ENCODE results near the gene HRH3.

The HRH3 gene

GRCh38 chr20:62237801-62238568, 17.9 kb upstream of the HRH3 start, which contains the start of gene OSBPL2:
TSS of gene OSBPL2 (plus strand) at chr20:62238521. CDS start at chr20:62256185, 17,664 bp downstream.
- no peaks in the 10 kb centered on the region for H3K27me3 ChIP-seq (replicated peaks; ENCODE audit: control insufficient read depth, insufficient read depth, low read length, poor library complexity, severe bottlenecking)
- DNase-seq: peak; percentile 100
- peaks cover 8% of the 10 kb centered on the region for H3K4me1 ChIP-seq (ENCODE audit: control insufficient read depth, insufficient read depth, low read length, poor library complexity, severe bottlenecking)
- H3K4me3 ChIP-seq (ENCODE audit: insufficient read depth, low read depth, low read length, poor library complexity, severe bottlenecking): peak within 1 kb of the TSS; percentile 53
- H3K36me3 ChIP-seq (ENCODE audit: control insufficient read depth, insufficient read depth, low read length): peaks cover 9% of the 10 kb centered on the region
- no peaks in the 10 kb centered on the region for H3K9me3 ChIP-seq (ENCODE audit: control insufficient read depth, low read length)
- peak within 1 kb of the TSS; percentile 65 for H3K27ac ChIP-seq (ENCODE audit: insufficient read depth, low read length, poor library complexity, severe bottlenecking)

DNA sequence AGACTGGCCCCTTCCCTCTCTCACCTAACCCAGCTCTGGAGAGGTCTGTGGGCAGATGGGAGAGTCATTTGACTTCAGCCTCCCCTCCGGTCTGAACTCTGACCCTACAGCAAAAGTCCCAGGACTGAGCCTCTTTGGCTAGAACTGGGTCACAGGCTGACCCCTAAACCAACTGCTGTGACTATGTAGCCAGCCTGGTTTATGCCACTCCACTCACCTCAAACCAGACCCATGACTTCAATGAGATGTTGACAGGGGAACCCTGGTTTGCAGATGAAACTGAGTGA, 17.4 kb upstream of the HRH3 start:
- Histone ChIP-seq H3K4me3 (ENCODE audit: insufficient read depth, low read depth, low read length, poor library complexity, severe bottlenecking) (no peak overlapping the region), H3K27me3 (replicated peaks; ENCODE audit: control insufficient read depth, insufficient read depth, low read length, poor library complexity, severe bottlenecking) (no peaks in the 10 kb centered on the region), H3K9me3 (ENCODE audit: control insufficient read depth, low read length) (no peaks in the 10 kb centered on the region), H3K27ac (ENCODE audit: insufficient read depth, low read length, poor library complexity, severe bottlenecking) (peak overlapping the region; percentile 51), H3K4me1 (ENCODE audit: control insufficient read depth, insufficient read depth, low read length, poor library complexity, severe bottlenecking) (peaks cover 8% of the 10 kb centered on the region), H3K36me3 (ENCODE audit: control insufficient read depth, insufficient read depth, low read length) (peaks cover 4% of the 10 kb centered on the region)
- no peak for DNase-seq

GRCh38 chr20:62236766-62237513, 16.9 kb upstream of the HRH3 start:
- Histone ChIP-seq H3K27me3 (replicated peaks; ENCODE audit: control insufficient read depth, insufficient read depth, low read length, poor library complexity, severe bottlenecking) (no peaks in the 10 kb centered on the region), H3K9me3 (ENCODE audit: control insufficient read depth, low read length) (no peaks in the 10 kb centered on the region), H3K27ac (ENCODE audit: insufficient read depth, low read length, poor library complexity, severe bottlenecking) (no peak overlapping the region), H3K36me3 (ENCODE audit: control insufficient read depth, insufficient read depth, low read length) (no peaks in the 10 kb centered on the region), H3K4me3 (ENCODE audit: insufficient read depth, low read depth, low read length, poor library complexity, severe bottlenecking) (no peak overlapping the region), H3K4me1 (ENCODE audit: control insufficient read depth, insufficient read depth, low read length, poor library complexity, severe bottlenecking) (peaks cover 8% of the 10 kb centered on the region)
- DNase-seq: no peak

DNA sequence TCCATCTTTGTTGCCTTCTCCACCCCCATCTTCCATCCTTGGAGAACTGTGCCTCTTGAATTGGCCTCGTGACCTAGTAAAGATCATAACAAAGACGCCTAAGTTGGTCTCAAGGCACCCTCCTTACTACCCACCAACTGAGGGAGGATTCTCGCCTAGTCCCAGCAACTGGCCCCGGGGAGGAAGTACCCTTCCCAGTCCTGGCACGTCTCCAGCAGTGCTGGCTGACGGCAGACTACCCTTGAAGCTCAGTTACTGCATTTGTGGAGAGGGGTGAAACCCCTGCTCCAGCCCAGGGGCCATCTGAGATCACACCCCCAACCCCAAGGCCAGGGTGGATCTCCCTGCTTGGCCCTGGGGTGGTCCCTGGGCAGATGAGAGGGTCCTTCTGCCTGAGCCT, 16.1 kb upstream of the HRH3 start:
- peaks cover 8% of the 10 kb centered on the region for H3K4me1 ChIP-seq (ENCODE audit: control insufficient read depth, insufficient read depth, low read length, poor library complexity, severe bottlenecking)

DNA sequence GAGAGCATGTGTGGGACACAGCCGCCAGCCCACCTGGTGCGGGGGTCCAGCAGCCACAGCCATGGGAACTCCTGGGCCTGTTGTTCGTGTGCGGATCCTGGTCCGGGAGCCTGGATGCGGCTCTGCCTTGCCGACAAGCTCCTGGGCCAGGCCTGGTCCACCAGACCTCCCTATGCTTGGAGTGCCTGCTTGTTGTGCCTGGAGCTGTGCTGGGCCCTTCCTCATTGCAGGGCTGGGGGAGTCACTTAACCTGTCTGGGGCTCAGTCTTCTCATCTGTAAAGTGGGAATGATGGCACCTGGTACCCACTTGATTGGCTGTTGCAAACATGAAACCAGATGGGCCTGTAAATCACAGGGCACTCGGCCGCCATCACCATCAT, 15.7 kb upstream of the HRH3 start:
- Histone ChIP-seq H3K4me3 (ENCODE audit: insufficient read depth, low read depth, low read length, poor library complexity, severe bottlenecking) (no peak overlapping the region), H3K36me3 (ENCODE audit: control insufficient read depth, insufficient read depth, low read length) (no peaks in the 10 kb centered on the region), H3K27me3 (replicated peaks; ENCODE audit: control insufficient read depth, insufficient read depth, low read length, poor library complexity, severe bottlenecking) (no peaks in the 10 kb centered on the region), H3K9me3 (ENCODE audit: control insufficient read depth, low read length) (no peaks in the 10 kb centered on the region), H3K4me1 (ENCODE audit: control insufficient read depth, insufficient read depth, low read length, poor library complexity, severe bottlenecking) (peaks cover 8% of the 10 kb centered on the region), H3K27ac (ENCODE audit: insufficient read depth, low read length, poor library complexity, severe bottlenecking) (no peak overlapping the region)
- DNase-seq: no peak

More for the DNA sequence above, 16.1 kb upstream of the HRH3 start:
- no peaks in the 10 kb centered on the region for H3K36me3 ChIP-seq (ENCODE audit: control insufficient read depth, insufficient read depth, low read length)
- no peaks in the 10 kb centered on the region for H3K27me3 ChIP-seq (replicated peaks; ENCODE audit: control insufficient read depth, insufficient read depth, low read length, poor library complexity, severe bottlenecking)
- H3K27ac ChIP-seq (ENCODE audit: insufficient read depth, low read length, poor library complexity, severe bottlenecking): no peak overlapping the region
- no peaks in the 10 kb centered on the region for H3K9me3 ChIP-seq (ENCODE audit: control insufficient read depth, low read length)
- DNase-seq: no peak
- H3K4me3 ChIP-seq (ENCODE audit: insufficient read depth, low read depth, low read length, poor library complexity, severe bottlenecking): no peak overlapping the region

DNA sequence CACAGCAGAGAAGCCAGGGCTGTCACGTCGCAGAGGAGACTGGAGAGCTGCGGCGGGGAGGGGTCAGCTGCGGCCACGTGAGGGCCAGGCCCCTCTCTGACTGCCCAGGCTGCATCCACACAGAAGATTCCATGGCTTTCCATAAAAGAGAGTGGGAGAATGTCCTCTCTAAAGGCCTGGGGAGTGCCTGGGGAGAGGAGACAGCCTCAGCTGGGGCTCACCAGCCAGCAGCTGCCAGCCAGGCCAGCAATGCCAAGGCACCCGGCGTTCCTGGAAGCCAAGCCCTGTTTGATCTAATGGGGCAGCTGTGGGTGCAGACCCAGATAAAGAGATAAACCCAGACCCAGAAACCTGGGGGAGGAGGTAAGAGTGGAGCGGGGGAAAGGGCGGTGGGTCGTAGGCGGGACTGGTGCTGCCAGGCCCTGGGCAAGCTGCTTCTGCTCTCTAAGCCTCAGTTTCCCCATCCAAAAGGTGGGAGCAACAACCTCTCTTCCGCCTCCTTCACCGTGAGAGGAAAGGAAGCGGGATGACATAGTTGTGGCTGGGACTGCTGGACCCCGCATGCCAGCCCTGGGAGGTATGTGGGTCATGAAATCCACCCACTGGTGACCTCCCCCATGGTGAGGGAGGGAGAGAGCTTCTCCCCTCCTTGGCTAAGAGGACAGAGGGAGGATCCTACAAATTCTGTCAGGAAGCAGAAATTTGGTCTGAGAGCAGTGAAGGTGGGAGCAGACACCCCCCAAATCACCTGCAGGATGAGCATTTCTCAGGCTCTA, 15.1 kb upstream of the HRH3 start:
- DNase-seq: no peak
- H3K27ac ChIP-seq (ENCODE audit: insufficient read depth, low read length, poor library complexity, severe bottlenecking): no peak overlapping the region
- H3K36me3 ChIP-seq (ENCODE audit: control insufficient read depth, insufficient read depth, low read length): no peaks in the 10 kb centered on the region
- no peaks in the 10 kb centered on the region for H3K9me3 ChIP-seq (ENCODE audit: control insufficient read depth, low read length)
- no peak overlapping the region for H3K4me3 ChIP-seq (ENCODE audit: insufficient read depth, low read depth, low read length, poor library complexity, severe bottlenecking)
- H3K4me1 ChIP-seq (ENCODE audit: control insufficient read depth, insufficient read depth, low read length, poor library complexity, severe bottlenecking): peaks cover 8% of the 10 kb centered on the region
- no peaks in the 10 kb centered on the region for H3K27me3 ChIP-seq (replicated peaks; ENCODE audit: control insufficient read depth, insufficient read depth, low read length, poor library complexity, severe bottlenecking)

DNA sequence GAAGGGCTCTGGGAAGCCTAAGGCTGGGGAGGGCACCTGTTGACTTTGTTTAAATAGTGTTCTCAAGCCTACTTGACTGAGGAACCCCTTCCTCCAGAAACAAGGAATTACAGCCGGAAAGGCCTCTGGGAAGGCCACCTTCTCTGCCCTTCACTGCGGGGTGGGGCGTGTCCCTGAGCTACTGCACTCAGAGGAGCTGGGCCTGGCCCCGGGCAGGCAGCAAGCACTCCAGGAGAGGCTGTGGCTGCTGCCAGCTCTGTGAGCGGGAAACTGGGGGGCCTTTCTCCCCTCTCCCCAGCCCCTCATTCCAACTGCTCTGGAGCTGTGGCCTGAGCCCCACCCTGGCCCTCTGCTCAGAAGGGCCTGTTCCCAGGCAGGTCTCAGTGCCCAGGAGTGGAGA, 14.3 kb upstream of the HRH3 start:
- H3K36me3 ChIP-seq (ENCODE audit: control insufficient read depth, insufficient read depth, low read length): no peaks in the 10 kb centered on the region
- no peaks in the 10 kb centered on the region for H3K27me3 ChIP-seq (replicated peaks; ENCODE audit: control insufficient read depth, insufficient read depth, low read length, poor library complexity, severe bottlenecking)
- no peak overlapping the region for H3K27ac ChIP-seq (ENCODE audit: insufficient read depth, low read length, poor library complexity, severe bottlenecking)
- DNase-seq: no peak
- no peaks in the 10 kb centered on the region for H3K9me3 ChIP-seq (ENCODE audit: control insufficient read depth, low read length)
- no peak overlapping the region for H3K4me3 ChIP-seq (ENCODE audit: insufficient read depth, low read depth, low read length, poor library complexity, severe bottlenecking)
- peaks cover 5% of the 10 kb centered on the region for H3K4me1 ChIP-seq (ENCODE audit: control insufficient read depth, insufficient read depth, low read length, poor library complexity, severe bottlenecking)

DNA sequence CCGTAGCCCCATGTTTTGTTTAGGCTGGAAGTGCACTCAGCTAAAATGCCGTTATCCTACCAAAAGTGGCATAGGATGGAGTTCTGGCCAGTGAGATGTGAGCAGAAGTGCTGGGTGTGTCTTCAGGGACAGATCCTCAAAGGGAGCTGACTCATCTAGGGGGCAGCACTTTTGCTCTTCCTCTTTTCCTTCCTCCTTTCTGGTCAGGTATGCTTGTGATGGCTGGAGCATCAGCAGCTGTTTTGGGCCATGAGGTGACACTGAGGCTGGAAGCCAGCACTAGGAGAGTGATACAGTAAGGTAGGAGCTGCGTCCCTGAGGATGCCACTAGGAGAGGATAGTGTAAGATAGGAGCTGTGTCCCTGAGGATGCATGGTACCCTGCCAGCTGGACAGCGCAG, 13.6 kb upstream of the HRH3 start:
- Histone ChIP-seq H3K9me3 (ENCODE audit: control insufficient read depth, low read length) (no peaks in the 10 kb centered on the region), H3K36me3 (ENCODE audit: control insufficient read depth, insufficient read depth, low read length) (no peaks in the 10 kb centered on the region), H3K27ac (ENCODE audit: insufficient read depth, low read length, poor library complexity, severe bottlenecking) (no peak overlapping the region), H3K27me3 (replicated peaks; ENCODE audit: control insufficient read depth, insufficient read depth, low read length, poor library complexity, severe bottlenecking) (no peaks in the 10 kb centered on the region), H3K4me3 (ENCODE audit: insufficient read depth, low read depth, low read length, poor library complexity, severe bottlenecking) (no peak overlapping the region), H3K4me1 (ENCODE audit: control insufficient read depth, insufficient read depth, low read length, poor library complexity, severe bottlenecking) (no peaks in the 10 kb centered on the region)
- DNase-seq: no peak

GRCh38 chr20:62232770-62233645, 12.9 kb upstream of the HRH3 start:
- no peak for DNase-seq
- no peaks in the 10 kb centered on the region for H3K4me1 ChIP-seq (ENCODE audit: control insufficient read depth, insufficient read depth, low read length, poor library complexity, severe bottlenecking)
- H3K27ac ChIP-seq (ENCODE audit: insufficient read depth, low read length, poor library complexity, severe bottlenecking): no peak overlapping the region
- H3K9me3 ChIP-seq (ENCODE audit: control insufficient read depth, low read length): no peaks in the 10 kb centered on the region
- H3K4me3 ChIP-seq (ENCODE audit: insufficient read depth, low read depth, low read length, poor library complexity, severe bottlenecking): no peak overlapping the region
- no peaks in the 10 kb centered on the region for H3K27me3 ChIP-seq (replicated peaks; ENCODE audit: control insufficient read depth, insufficient read depth, low read length, poor library complexity, severe bottlenecking)
- no peaks in the 10 kb centered on the region for H3K36me3 ChIP-seq (ENCODE audit: control insufficient read depth, insufficient read depth, low read length)
